Myocyte (in vitro differentiated cells): ENCODE data around the gene PCDHGA11. TPM values are rescaled to one million over a fixed set of nuclear protein-coding genes. Genes with fewer than 3 reads are reported as not detected.
"Not testable (repeated sequence)": the region's sequence is repeated elsewhere in the genome, so short reads cannot be mapped to it uniquely, and the experiment has no call there.

ENCODE experiments used
- DNase-seq: peaks from one replicate; pipeline ENCODE4 v3.0.0-alpha.2; 2012; ENCODE audit warnings: low read depth
- total RNA-seq: library from RNA; depleted of rRNA; stranded (reverse); fragments of >200 nt; gene quantifications from 2 replicates; pipeline ENCODE4 v1.2.3, GENCODE V29; 2014

The PCDHGA11 gene
- total RNA-seq, 1 donor from 2014 or later, result 2.0 TPM

DNA sequence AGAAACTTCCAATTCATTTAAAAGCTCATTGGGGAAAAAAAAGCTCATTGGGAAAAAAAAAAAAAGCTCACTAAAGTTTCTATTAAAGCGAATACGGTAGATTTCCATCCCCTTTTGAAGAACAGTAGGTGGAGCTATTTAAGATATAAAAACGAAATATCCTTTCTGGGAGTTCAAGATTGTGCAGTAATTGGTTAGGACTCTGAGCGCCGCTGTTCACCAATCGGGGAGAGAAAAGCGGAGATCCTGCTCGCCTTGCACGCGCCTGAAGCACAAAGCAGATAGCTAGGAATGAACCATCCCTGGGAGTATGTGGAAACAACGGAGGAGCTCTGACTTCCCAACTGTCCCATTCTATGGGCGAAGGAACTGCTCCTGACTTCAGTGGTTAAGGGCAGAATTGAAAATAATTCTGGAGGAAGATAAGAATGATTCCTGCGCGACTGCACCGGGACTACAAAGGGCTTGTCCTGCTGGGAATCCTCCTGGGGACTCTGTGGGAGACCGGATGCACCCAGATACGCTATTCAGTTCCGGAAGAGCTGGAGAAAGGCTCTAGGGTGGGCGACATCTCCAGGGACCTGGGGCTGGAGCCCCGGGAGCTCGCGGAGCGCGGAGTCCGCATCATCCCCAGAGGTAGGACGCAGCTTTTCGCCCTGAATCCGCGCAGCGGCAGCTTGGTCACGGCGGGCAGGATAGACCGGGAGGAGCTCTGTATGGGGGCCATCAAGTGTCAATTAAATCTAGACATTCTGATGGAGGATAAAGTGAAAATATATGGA lies 9.7 kb downstream of the PCDHGA11 start, which contains the start of gene PCDHGA12:
Gene PCDHGA12, plus strand, starts transcription at position 176 of the 782 bp plus-strand sequence. Its CDS starts 253 bp downstream, at position 429.
- peak; percentile 54 for DNase-seq

GRCh38 chr5:141431286-141431685 lies 10.4 kb downstream of the PCDHGA11 start:
- no peak for DNase-seq

DNA sequence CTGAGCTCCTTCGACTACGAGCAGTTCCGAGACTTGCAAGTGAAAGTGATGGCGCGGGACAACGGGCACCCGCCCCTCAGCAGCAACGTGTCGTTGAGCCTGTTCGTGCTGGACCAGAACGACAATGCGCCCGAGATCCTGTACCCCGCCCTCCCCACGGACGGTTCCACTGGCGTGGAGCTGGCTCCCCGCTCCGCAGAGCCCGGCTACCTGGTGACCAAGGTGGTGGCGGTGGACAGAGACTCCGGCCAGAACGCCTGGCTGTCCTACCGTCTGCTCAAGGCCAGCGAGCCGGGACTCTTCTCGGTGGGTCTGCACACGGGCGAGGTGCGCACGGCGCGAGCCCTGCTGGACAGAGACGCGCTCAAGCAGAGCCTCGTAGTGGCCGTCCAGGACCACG lies 11.5 kb downstream of the PCDHGA11 start:
- DNase-seq, result not testable (repeated sequence)

DNA sequence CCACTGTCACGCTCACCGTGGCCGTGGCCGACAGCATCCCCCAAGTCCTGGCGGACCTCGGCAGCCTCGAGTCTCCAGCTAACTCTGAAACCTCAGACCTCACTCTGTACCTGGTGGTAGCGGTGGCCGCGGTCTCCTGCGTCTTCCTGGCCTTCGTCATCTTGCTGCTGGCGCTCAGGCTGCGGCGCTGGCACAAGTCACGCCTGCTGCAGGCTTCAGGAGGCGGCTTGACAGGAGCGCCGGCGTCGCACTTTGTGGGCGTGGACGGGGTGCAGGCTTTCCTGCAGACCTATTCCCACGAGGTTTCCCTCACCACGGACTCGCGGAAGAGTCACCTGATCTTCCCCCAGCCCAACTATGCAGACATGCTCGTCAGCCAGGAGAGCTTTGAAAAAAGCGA lies 11.9 kb downstream of the PCDHGA11 start:
- DNase-seq, result not testable (repeated sequence)

DNA sequence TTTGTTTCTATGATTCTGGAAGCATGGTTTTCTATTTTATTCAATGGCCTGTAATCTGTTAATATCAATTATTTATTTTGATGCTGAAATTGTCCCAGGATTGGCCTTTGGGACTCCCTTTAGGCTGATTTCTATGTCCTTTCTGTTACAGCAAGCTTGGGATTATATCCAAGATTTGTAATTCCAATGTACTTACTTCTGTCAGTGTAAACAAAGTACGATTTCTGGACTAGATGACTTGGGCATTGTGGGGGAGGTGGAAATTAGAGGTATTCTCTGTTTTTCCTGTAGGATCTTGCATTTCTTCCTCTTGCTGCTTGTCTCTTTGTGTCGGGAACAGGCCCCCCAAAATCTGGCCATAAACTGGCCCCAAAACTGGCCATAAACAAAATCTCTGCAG lies 13.2 kb downstream of the PCDHGA11 start:
- DNase-seq, result no peak

DNA sequence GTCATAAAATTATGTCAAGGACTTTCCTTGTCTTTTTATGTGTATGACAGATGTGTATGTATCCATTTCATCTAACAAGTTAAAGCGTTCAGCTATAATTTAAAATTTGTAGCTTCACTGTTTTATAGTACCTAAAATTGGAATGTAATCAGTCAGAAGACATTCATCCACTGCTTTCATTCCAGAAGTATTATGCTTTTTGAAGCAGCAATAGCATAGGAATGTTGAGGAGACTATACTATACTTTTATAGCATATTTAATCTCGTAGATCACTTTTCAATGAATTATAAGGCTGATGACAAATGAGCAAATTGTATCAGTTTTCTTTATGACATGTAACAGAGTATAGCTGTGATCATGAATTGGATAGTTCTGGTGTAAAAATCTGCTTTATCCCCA lies 16.4 kb downstream of the PCDHGA11 start:
- no peak for DNase-seq

GRCh38 chr5:141439411-141440141 lies 18.7 kb downstream of the PCDHGA11 start:
- peak; percentile 26 for DNase-seq

- DNase-seq, result no peak
Observed at GRCh38 chr5:141440341-141440740, 19.5 kb downstream of the PCDHGA11 start.

DNA sequence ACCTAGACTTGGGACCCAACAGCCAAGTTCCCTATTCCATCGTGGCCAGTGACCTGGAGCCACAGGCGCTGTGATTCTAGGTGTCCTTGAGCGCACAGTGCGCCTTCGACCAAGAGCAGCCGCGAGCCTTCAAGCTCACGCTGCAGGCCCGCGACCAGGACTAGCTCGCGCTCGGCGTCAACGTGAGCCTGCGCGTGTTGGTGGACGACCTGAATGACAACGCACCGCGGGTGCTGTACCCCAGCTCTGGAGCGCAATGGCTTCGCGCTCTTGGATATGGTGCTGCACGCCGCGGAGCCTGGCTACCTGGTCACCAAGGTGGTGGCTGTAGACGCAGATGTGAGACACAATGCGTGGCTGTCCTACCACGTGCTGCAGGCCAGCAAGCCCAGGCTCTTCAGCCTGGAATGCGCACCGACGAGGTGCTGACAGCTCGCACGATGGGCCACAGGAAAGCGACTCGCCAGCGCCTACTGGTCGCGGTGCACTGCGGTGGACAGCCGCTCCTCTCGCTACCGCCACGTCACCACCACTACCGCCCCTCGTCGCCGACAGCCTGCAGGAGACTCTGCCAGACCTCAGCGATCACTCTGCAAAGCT lies 20.8 kb downstream of the PCDHGA11 start:
- DNase-seq, result no peak

GRCh38 chr5:141465351-141465750 lies 44.5 kb downstream of the PCDHGA11 start:
- DNase-seq, result no peak

Other genes with a start within 250 kb of the PCDHGA11 start
- 5.1 and 6.6 TPM in 2 replicates for gene PCDHB7, start 248.4 kb upstream of the PCDHGA11 start, total RNA-seq
- gene PCDHB8, start 243.3 kb upstream of the PCDHGA11 start, total RNA-seq, result 9.5 and 10.4 TPM in 2 replicates
- gene PCDHB16, start 238.7 kb upstream of the PCDHGA11 start, total RNA-seq, result 13.5 and 14.7 TPM in 2 replicates
- gene PCDHB9, start 233.9 kb upstream of the PCDHGA11 start, total RNA-seq, result 6.8 TPM in 2 replicates
- gene PCDHB10, start 228.7 kb upstream of the PCDHGA11 start, total RNA-seq, result 6.7 and 7.4 TPM in 2 replicates
- 3.9 and 5.3 TPM in 2 replicates for gene PCDHB11, start 221.4 kb upstream of the PCDHGA11 start, total RNA-seq
- gene PCDHB12, start 212.3 kb upstream of the PCDHGA11 start, total RNA-seq, result 5.4 and 7.2 TPM in 2 replicates
- 5.3 and 6.4 TPM in 2 replicates for gene PCDHB13, start 207.1 kb upstream of the PCDHGA11 start, total RNA-seq
- gene PCDHB14, start 197.7 kb upstream of the PCDHGA11 start, total RNA-seq, result 6.2 and 6.9 TPM in 2 replicates
- 3.1 and 4.6 TPM in 2 replicates for gene PCDHB15, start 175.7 kb upstream of the PCDHGA11 start, total RNA-seq
- 0.43 and 0.62 TPM in 2 replicates for gene SLC25A2, start 117.0 kb upstream of the PCDHGA11 start, total RNA-seq
- gene TAF7, start 100.3 kb upstream of the PCDHGA11 start, total RNA-seq, result 97.0 and 116 TPM in 2 replicates
- gene PCDHGA1, start 90.5 kb upstream of the PCDHGA11 start, total RNA-seq, result 5.2 and 5.9 TPM in 2 replicates
- gene PCDHGA2, start 82.3 kb upstream of the PCDHGA11 start, total RNA-seq, result 0.94 and 1.1 TPM in 2 replicates
- gene PCDHGA3, start 77.2 kb upstream of the PCDHGA11 start, total RNA-seq, result 0.48 and 0.57 TPM in 2 replicates
- 8.7 and 9.8 TPM in 2 replicates for gene PCDHGB1, start 71.0 kb upstream of the PCDHGA11 start, total RNA-seq
- gene PCDHGA4, start 66.0 kb upstream of the PCDHGA11 start, total RNA-seq, result 2.9 and 3.3 TPM in 2 replicates
- 14.0 and 14.5 TPM in 2 replicates for gene PCDHGB2, start 61.1 kb upstream of the PCDHGA11 start, total RNA-seq
- 1.7 and 2.2 TPM in 2 replicates for gene PCDHGA5, start 56.9 kb upstream of the PCDHGA11 start, total RNA-seq
- gene PCDHGB3, start 50.8 kb upstream of the PCDHGA11 start, total RNA-seq, result 1.8 TPM in 2 replicates
- gene PCDHGA6, start 47.2 kb upstream of the PCDHGA11 start, total RNA-seq, result 0.88 and 1.8 TPM in 2 replicates
- 1.1 and 2.3 TPM in 2 replicates for gene PCDHGA7, start 38.3 kb upstream of the PCDHGA11 start, total RNA-seq
- 1.1 and 2.2 TPM in 2 replicates for gene PCDHGB4, start 33.4 kb upstream of the PCDHGA11 start, total RNA-seq
- gene PCDHGA8, start 28.4 kb upstream of the PCDHGA11 start, total RNA-seq, result 1.6 and 2.2 TPM in 2 replicates
- 0.47 and 1.4 TPM in 2 replicates for gene PCDHGB5, start 23.1 kb upstream of the PCDHGA11 start, total RNA-seq
- gene PCDHGA9, start 18.3 kb upstream of the PCDHGA11 start, total RNA-seq, result 0.88 and 1.7 TPM in 2 replicates
- 0.78 and 0.96 TPM in 2 replicates for gene PCDHGB6, start 13.0 kb upstream of the PCDHGA11 start, total RNA-seq
- 32.1 and 35.7 TPM in 2 replicates for gene PCDHGA10, start 8.1 kb upstream of the PCDHGA11 start, total RNA-seq
- 1.4 and 3.4 TPM in 2 replicates for gene PCDHGB7, start 3.4 kb upstream of the PCDHGA11 start, total RNA-seq
- 4.3 and 4.6 TPM in 2 replicates for gene PCDHGA12, start 9.5 kb downstream of the PCDHGA11 start, total RNA-seq
- gene PCDHGC3, start 54.9 kb downstream of the PCDHGA11 start, total RNA-seq, result 137 and 170 TPM in 2 replicates
- gene PCDHGC4, start 64.0 kb downstream of the PCDHGA11 start, total RNA-seq, result 2.0 and 3.6 TPM in 2 replicates
- gene PCDHGC5, start 68.0 kb downstream of the PCDHGA11 start, total RNA-seq, result 2.0 and 2.6 TPM in 2 replicates
- 13.2 and 25.4 TPM in 2 replicates for gene DIAPH1, start 197.9 kb downstream of the PCDHGA11 start, total RNA-seq
- 38.5 and 40.0 TPM in 2 replicates for gene HDAC3, start 215.8 kb downstream of the PCDHGA11 start, total RNA-seq
- 2.2 and 3.3 TPM in 2 replicates for gene RELL2, start 215.9 kb downstream of the PCDHGA11 start, total RNA-seq
- gene FCHSD1, start 230.4 kb downstream of the PCDHGA11 start, total RNA-seq, result 2.0 and 7.9 TPM in 2 replicates